ENCODE measurements around the gene FKBP5. TPM values are rescaled to one million over a fixed set of nuclear protein-coding genes. Genes with fewer than 3 reads are reported as not detected.

FKBP5 gene
- polyA plus RNA-seq, 1 donor from 2014 or later, result 1.2 TPM

GRCh38 chr6:35589201-35589739, 99.4 kb downstream of the FKBP5 start:
- no peak overlapping the region for H3K27ac ChIP-seq (ENCODE audit: low read length)
- no peak overlapping the region for H2AFZ ChIP-seq (ENCODE audit: low read depth, low read length)
- TF ChIP-seq RAD21 (conservative IDR thresholded peaks at IDR 0.05) (no peak), EZH2 (IDR thresholded peaks at IDR 0.05; ENCODE audit: borderline replicate concordance, insufficient read depth, low read length, poor library complexity, severe bottlenecking) (no peak), POLR2AphosphoS5 (IDR thresholded peaks at IDR 0.05) (no peak)

GRCh38 chr6:35587167-35587566, 101.5 kb downstream of the FKBP5 start:
- no peak overlapping the region for H2AFZ ChIP-seq (ENCODE audit: low read depth, low read length)
- H3K36me3 ChIP-seq (ENCODE audit: insufficient read depth, low read length), result no peaks in the 10 kb centered on the region
- no peaks in the 10 kb centered on the region for H3K79me2 ChIP-seq (replicated peaks; ENCODE audit: insufficient read depth, low read length)
- no peak overlapping the region for H3K4me3 ChIP-seq (ENCODE audit: low read length)
- no peaks in the 10 kb centered on the region for H3K27me3 ChIP-seq (ENCODE audit: insufficient read depth, low read depth, low read length)
- H3F3A ChIP-seq (ENCODE audit: insufficient read depth, low read length, poor library complexity, severe bottlenecking), result no peaks in the 10 kb centered on the region
- no peak overlapping the region for H3K4me2 ChIP-seq (ENCODE audit: low read length)
- H3K9me2 ChIP-seq (ENCODE audit: insufficient read depth, low read length), result no peaks in the 10 kb centered on the region
- no peaks in the 10 kb centered on the region for H3K9me3 ChIP-seq (ENCODE audit: low read length)
- H3K9ac ChIP-seq (ENCODE audit: low read length), result no peak overlapping the region
- no peak overlapping the region for H3K27ac ChIP-seq (ENCODE audit: low read length)
- no peak for TF ChIP-seq SMC3 (conservative IDR thresholded peaks at IDR 0.05; ENCODE audit: poor library complexity)
- no peaks in the 10 kb centered on the region for H4K20me1 ChIP-seq (ENCODE audit: insufficient read depth)

More at GRCh38 chr6:35589201-35589739, 99.4 kb downstream of the FKBP5 start:
- no peak overlapping the region for H3K4me3 ChIP-seq (ENCODE audit: low read length)
- H3K9me3 ChIP-seq (ENCODE audit: low read length), result no peaks in the 10 kb centered on the region
- no peak overlapping the region for H3K4me2 ChIP-seq (ENCODE audit: low read length)
- no peaks in the 10 kb centered on the region for H3K79me2 ChIP-seq (replicated peaks; ENCODE audit: insufficient read depth, low read length)
- H4K20me1 ChIP-seq (ENCODE audit: insufficient read depth), result no peaks in the 10 kb centered on the region
- H3K9me2 ChIP-seq (ENCODE audit: insufficient read depth, low read length), result no peaks in the 10 kb centered on the region
- no peak overlapping the region for H3K9ac ChIP-seq (ENCODE audit: low read length)
- H3K36me3 ChIP-seq (ENCODE audit: insufficient read depth, low read length), result no peaks in the 10 kb centered on the region
- no peaks in the 10 kb centered on the region for H3F3A ChIP-seq (ENCODE audit: insufficient read depth, low read length, poor library complexity, severe bottlenecking)
- no peaks in the 10 kb centered on the region for H3K27me3 ChIP-seq (ENCODE audit: insufficient read depth, low read depth, low read length)

GRCh38 chr6:35586542-35586941, 102.2 kb downstream of the FKBP5 start:
- Histone ChIP-seq H3K4me2 (ENCODE audit: low read length) (no peak overlapping the region), H4K20me1 (ENCODE audit: insufficient read depth) (no peaks in the 10 kb centered on the region), H3K27ac (ENCODE audit: low read length) (no peak overlapping the region), H3K36me3 (ENCODE audit: insufficient read depth, low read length) (no peaks in the 10 kb centered on the region), H3K9me2 (ENCODE audit: insufficient read depth, low read length) (no peaks in the 10 kb centered on the region), H3K9me3 (ENCODE audit: low read length) (no peaks in the 10 kb centered on the region), H3K79me2 (replicated peaks; ENCODE audit: insufficient read depth, low read length) (no peaks in the 10 kb centered on the region), H3K27me3 (ENCODE audit: insufficient read depth, low read depth, low read length) (no peaks in the 10 kb centered on the region), H3K9ac (ENCODE audit: low read length) (no peak overlapping the region), H3K4me3 (ENCODE audit: low read length) (no peak overlapping the region), H3F3A (ENCODE audit: insufficient read depth, low read length, poor library complexity, severe bottlenecking) (no peaks in the 10 kb centered on the region), H2AFZ (ENCODE audit: low read depth, low read length) (no peak overlapping the region)
- TF ChIP-seq SMC3 (conservative IDR thresholded peaks at IDR 0.05; ENCODE audit: poor library complexity) (no peak), TAF1 (IDR thresholded peaks at IDR 0.05; ENCODE audit: low read depth) (no peak), RAD21 (conservative IDR thresholded peaks at IDR 0.05) (no peak), EZH2 (IDR thresholded peaks at IDR 0.05; ENCODE audit: borderline replicate concordance, insufficient read depth, low read length, poor library complexity, severe bottlenecking) (no peak), CTCF (IDR thresholded peaks at IDR 0.05; ENCODE audit: poor library complexity, severe bottlenecking) (no peak), POLR2AphosphoS5 (IDR thresholded peaks at IDR 0.05) (no peak), EP300 (conservative IDR thresholded peaks at IDR 0.05; ENCODE audit: poor library complexity, severe bottlenecking) (no peak)
- TF ChIP-seq, protein P1, sequence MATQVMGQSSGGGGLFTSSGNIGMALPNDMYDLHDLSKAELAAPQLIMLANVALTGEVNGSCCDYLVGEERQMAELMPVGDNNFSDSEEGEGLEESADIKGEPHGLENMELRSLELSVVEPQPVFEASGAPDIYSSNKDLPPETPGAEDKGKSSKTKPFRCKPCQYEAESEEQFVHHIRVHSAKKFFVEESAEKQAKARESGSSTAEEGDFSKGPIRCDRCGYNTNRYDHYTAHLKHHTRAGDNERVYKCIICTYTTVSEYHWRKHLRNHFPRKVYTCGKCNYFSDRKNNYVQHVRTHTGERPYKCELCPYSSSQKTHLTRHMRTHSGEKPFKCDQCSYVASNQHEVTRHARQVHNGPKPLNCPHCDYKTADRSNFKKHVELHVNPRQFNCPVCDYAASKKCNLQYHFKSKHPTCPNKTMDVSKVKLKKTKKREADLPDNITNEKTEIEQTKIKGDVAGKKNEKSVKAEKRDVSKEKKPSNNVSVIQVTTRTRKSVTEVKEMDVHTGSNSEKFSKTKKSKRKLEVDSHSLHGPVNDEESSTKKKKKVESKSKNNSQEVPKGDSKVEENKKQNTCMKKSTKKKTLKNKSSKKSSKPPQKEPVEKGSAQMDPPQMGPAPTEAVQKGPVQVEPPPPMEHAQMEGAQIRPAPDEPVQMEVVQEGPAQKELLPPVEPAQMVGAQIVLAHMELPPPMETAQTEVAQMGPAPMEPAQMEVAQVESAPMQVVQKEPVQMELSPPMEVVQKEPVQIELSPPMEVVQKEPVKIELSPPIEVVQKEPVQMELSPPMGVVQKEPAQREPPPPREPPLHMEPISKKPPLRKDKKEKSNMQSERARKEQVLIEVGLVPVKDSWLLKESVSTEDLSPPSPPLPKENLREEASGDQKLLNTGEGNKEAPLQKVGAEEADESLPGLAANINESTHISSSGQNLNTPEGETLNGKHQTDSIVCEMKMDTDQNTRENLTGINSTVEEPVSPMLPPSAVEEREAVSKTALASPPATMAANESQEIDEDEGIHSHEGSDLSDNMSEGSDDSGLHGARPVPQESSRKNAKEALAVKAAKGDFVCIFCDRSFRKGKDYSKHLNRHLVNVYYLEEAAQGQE (IDR thresholded peaks at IDR 0.05; ENCODE audit: borderline replicate concordance), result no peak

Measured in neural cell (in vitro differentiated cells).